Sigmoid colon (tissue), 7 donors: ENCODE measurements around the gene E2F2. TPM values are rescaled to one million over a fixed set of nuclear protein-coding genes. Genes with fewer than 3 reads are reported as not detected.

ENCODE experiments used
- DNase-seq: peaks from one replicate; pipeline ENCODE4 v3.0.0-alpha.2; 2019
- H3K27ac ChIP-seq, 4 donors: fragments of 200-600 bp; sonication (generic); one replicate each; pipeline ENCODE4 v1.5.1; 2016 to 2019; ENCODE audit warnings: mild to moderate bottlenecking in 1 of 4
- H3K27me3 ChIP-seq, 3 donors: fragments of 200-600 bp; sonication (generic); one replicate each; pipeline ENCODE4 v1.5.1; 2019; ENCODE audit warnings: mild to moderate bottlenecking in 1 of 3
- H3K36me3 ChIP-seq, 4 donors: fragments of 200-600 bp; sonication (generic); one replicate each; pipeline ENCODE4 v1.5.1; 2016 to 2019
- H3K4me1 ChIP-seq, 4 donors: fragments of 200-600 bp; sonication (generic); one replicate each; pipeline ENCODE4 v1.5.1; 2017 to 2019
- H3K4me3 ChIP-seq, 4 donors: fragments of 200-600 bp; sonication (generic); one replicate each; pipeline ENCODE4 v1.5.1; 2017 to 2019; ENCODE audit warnings: mild to moderate bottlenecking in 2 of 4, moderate library complexity in 1 of 4
- H3K9me3 ChIP-seq, 4 donors: fragments of 200-600 bp in 3 of 4; sonication (generic) in 3 of 4; one replicate each; pipeline versions ENCODE4 v1.5.1 to v1.6.1; 2013 to 2019
- CTCF ChIP-seq, 4 experiments: fragments of 450-650 bp in 3 of 4; fragments of 200-600 bp in 1 of 4; IDR thresholded peaks; one replicate each; pipeline ENCODE4 v1.5.1; 2016 to 2019; ENCODE audit warnings: antibody characterized with exemption in 4 of 4, mild to moderate bottlenecking in 3 of 4, moderate library complexity in 2 of 4
- EP300 ChIP-seq, 4 donors: sonication (generic); formaldehyde crosslinking; IDR thresholded peaks; one replicate each; pipeline ENCODE4 v1.6.1; 2017; ENCODE audit warnings: antibody characterized with exemption in 4 of 4
- POLR2A ChIP-seq, 2 donors: fragments of 450-650 bp; IDR thresholded peaks; one replicate each; pipeline ENCODE4 v1.6.1; 2016; ENCODE audit warnings: antibody characterized with exemption in 2 of 2, mild to moderate bottlenecking in 2 of 2, moderate library complexity in 2 of 2
- POLR2AphosphoS5 ChIP-seq, 4 donors: sonication (generic); formaldehyde crosslinking; IDR thresholded peaks; one replicate each; pipeline ENCODE4 v1.6.1; 2017; ENCODE audit warnings: antibody characterized with exemption in 4 of 4
- WGBS, 2 donors: extraction: QIAGEN DNeasy Blood & Tissue Kit; methylation state at CpG; one replicate each; pipeline ENCODE4 v1.1.7; 2013; 5-methylcytosine and 5-hydroxymethylcytosine counted together
- intact Hi-C: fragments of 100-400 bp; cut with DNase I; formaldehyde crosslinking; loops from one replicate; pipeline ENCODE4 v1.15.1; 2023
- polyA plus RNA-seq, 3 donors: library from polyadenylated mRNA; stranded (reverse); fragments of 200-250 nt; gene quantifications; one replicate each; pipeline ENCODE4 v1.2.3, GENCODE V29; 2013
- total RNA-seq, 4 donors: library from RNA; depleted of rRNA; stranded (reverse); fragments of >200 nt; gene quantifications; one replicate each; pipeline ENCODE4 v1.1.0, GENCODE V29; 2016
- donor health status: healthy with polysubstance abuse.
- donor health status: Bipolar disorder and iron deficiency.
- donor health status: healthy.

E2F2 gene
- total and polyA plus RNA-seq, 7 donors, result 0.14 to 10.6 (median 2.4) TPM; not detected in 2

DNA sequence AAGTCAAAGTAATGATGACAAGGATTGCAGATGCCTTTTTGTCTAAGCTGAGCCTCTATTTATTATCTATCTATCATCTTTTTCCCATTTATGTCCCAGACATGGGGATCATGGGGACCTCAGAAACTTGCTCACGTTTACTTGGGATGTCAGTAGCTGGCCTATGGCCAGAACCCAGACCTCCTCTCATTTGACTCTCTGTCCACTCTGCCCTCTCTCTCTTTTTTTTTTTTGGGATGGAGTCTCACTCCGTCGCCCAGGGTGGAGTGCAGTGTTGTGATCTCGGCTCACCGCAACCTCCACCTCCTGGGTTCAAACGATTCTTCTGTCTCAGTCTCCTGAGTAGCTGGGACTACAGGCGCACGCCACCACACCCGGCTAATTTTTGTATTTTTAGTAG is 32.0 kb upstream of the E2F2 start:
- no peak for TF ChIP-seq EP300 (IDR thresholded peaks at IDR 0.05)
- TF ChIP-seq POLR2AphosphoS5 (IDR thresholded peaks at IDR 0.05), result no peak
- no peak for TF ChIP-seq CTCF (IDR thresholded peaks at IDR 0.05)
- TF ChIP-seq POLR2A (IDR thresholded peaks at IDR 0.05), result no peak
- Histone ChIP-seq H3K4me3 (no peak overlapping the region), H3K27me3 (no peaks in the 10 kb centered on the region), H3K9me3 (no peaks in the 10 kb centered on the region), H3K36me3 (no peaks in the 10 kb centered on the region), H3K27ac (peak overlapping the region; percentile 89 to 96 (median 96)), H3K4me1 (peaks cover 0 to 59% (median 56%) of the 10 kb centered on the region in 4 donors)
- 80% methylated on average over 9 of the region's 9 CpGs for WGBS, 2 donors
- intact Hi-C loops, result loop anchor here (2.0 kb wide), 1 partner anchor 194 kb away; the partner anchor contains the start of gene ZNF436
- peak; percentile 64 for DNase-seq

GRCh38 chr1:23562137-23562876 is 31.3 kb upstream of the E2F2 start:
- TF ChIP-seq CTCF (IDR thresholded peaks at IDR 0.05) (no peak), POLR2A (IDR thresholded peaks at IDR 0.05) (peak; percentile 34 to 61), EP300 (IDR thresholded peaks at IDR 0.05) (peak in 3 of 4 donors; percentile 59 to 79 (median 75)), POLR2AphosphoS5 (IDR thresholded peaks at IDR 0.05) (peak; percentile 77 to 97 (median 77))
- Histone ChIP-seq H3K27me3 (no peaks in the 10 kb centered on the region), H3K9me3 (no peaks in the 10 kb centered on the region), H3K27ac (peak overlapping the region; percentile 89 to 96 (median 96)), H3K4me3 (peak overlapping the region in 1 of 4 donors; percentile 7), H3K4me1 (peaks cover 0 to 63% (median 55%) of the 10 kb centered on the region in 4 donors), H3K36me3 (no peaks in the 10 kb centered on the region)
- DNase-seq, result peak; percentile 99
- intact Hi-C loops, result loop anchor here (2.0 kb wide), 1 partner anchor 194 kb away; the partner anchor contains the start of gene ZNF436
- 2 to 7% methylated on average over 19 of the region's 19 CpGs for WGBS, 2 donors

- H3K27ac ChIP-seq, result peak overlapping the region; percentile 89 to 96 (median 96)
- H3K36me3 ChIP-seq, result no peaks in the 10 kb centered on the region
- H3K4me1 ChIP-seq, result peaks cover 0 to 69% (median 60%) of the 10 kb centered on the region in 4 donors
- no peaks in the 10 kb centered on the region for H3K9me3 ChIP-seq
- intact Hi-C loops, result loop anchor here (2.0 kb wide), 1 partner anchor 193 kb away; the partner anchor contains the start of gene ZNF436
- no peaks in the 10 kb centered on the region for H3K27me3 ChIP-seq
- peak overlapping the region in 1 of 4 donors; percentile 7 for H3K4me3 ChIP-seq
- DNase-seq, result no peak
- TF ChIP-seq POLR2A (IDR thresholded peaks at IDR 0.05), result no peak
- TF ChIP-seq POLR2AphosphoS5 (IDR thresholded peaks at IDR 0.05), result no peak
- no peak for TF ChIP-seq CTCF (IDR thresholded peaks at IDR 0.05)
- TF ChIP-seq EP300 (IDR thresholded peaks at IDR 0.05), result no peak
- WGBS, 2 donors, result 35 to 52% methylated on average over 2 of the region's 2 CpGs
These were observed 30.7 kb upstream of the E2F2 start for GRCh38 chr1:23561813-23562100.

DNA sequence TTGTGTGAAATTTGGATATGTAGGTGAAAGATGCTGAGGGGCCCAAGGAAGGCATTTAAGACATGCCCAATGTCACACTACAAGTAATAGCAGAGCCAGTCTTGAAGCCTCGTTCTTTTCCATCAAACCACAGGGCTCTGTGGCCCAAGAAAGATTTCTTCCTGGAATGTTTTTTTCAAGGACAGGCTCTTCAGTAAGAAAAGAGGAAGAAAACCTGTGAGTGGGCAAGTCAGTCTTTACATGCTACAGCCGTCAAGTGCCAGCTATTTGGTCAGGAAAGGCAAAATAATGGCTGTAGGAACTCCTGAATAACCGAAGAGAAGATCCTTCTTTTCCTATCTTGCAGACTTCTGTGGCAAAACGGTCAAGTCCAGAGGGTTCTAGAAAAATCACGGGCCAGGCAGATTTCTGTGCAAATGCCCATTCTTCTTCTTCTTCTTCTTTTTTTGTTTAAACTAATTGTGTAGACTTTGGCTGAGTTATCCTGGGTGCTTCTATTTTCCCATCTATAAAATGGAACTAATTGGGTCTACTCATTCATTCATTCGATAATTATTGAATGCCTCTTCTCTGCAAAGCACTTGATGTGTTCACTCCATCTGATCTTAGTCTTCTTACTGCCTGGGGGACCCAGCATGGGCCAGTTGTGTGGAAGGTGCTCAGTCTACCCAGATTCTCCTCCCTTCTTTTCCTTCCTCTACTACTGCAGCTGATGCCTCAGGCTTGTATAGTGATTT is 30.2 kb upstream of the E2F2 start:
- DNase-seq, result no peak
- intact Hi-C loops, result no loop called here
- H3K36me3 ChIP-seq, result no peaks in the 10 kb centered on the region
- H3K4me3 ChIP-seq, result no peak overlapping the region
- H3K4me1 ChIP-seq, result peaks cover 0 to 74% (median 64%) of the 10 kb centered on the region in 4 donors
- H3K27ac ChIP-seq, result peak overlapping the region; percentile 89 to 96 (median 96)
- WGBS, 2 donors, result 58 to 68% methylated on average over 6 of the region's 6 CpGs
- TF ChIP-seq POLR2A (IDR thresholded peaks at IDR 0.05), result no peak
- no peak for TF ChIP-seq CTCF (IDR thresholded peaks at IDR 0.05)
- no peak for TF ChIP-seq POLR2AphosphoS5 (IDR thresholded peaks at IDR 0.05)
- TF ChIP-seq EP300 (IDR thresholded peaks at IDR 0.05), result no peak
- H3K27me3 ChIP-seq, result no peaks in the 10 kb centered on the region
- no peaks in the 10 kb centered on the region for H3K9me3 ChIP-seq
